Type B pancreatic cell (in vitro differentiated cells): ENCODE data around the gene AR. TPM values are rescaled to one million over a fixed set of nuclear protein-coding genes. Genes with fewer than 3 reads are reported as not detected.

ENCODE experiments used
- DNase-seq: peaks from one replicate; pipeline ENCODE4 v3.0.0; 2021; ENCODE audit warnings: mixed read lengths; ENCODE audit not compliant: unreplicated experiment; ENCODE audit errors: extremely low spot score
- H3K27ac Mint-ChIP-seq: 2 replicates; pipeline ENCODE4 v1.8.0; 2021; ENCODE audit warnings: mild to moderate bottlenecking, mixed read lengths
- H3K27me3 Mint-ChIP-seq: 2 replicates; pipeline ENCODE4 v1.8.0; 2021; ENCODE audit warnings: mixed read lengths
- H3K36me3 Mint-ChIP-seq: 2 replicates; pipeline ENCODE4 v1.8.0; 2021; ENCODE audit warnings: mixed read lengths
- H3K4me1 Mint-ChIP-seq: one replicate; pipeline ENCODE4 v1.8.0; 2021; ENCODE audit warnings: mixed read lengths; ENCODE audit not compliant: unreplicated experiment
- H3K4me3 Mint-ChIP-seq: 2 replicates; pipeline ENCODE4 v1.8.0; 2021; ENCODE audit warnings: mild to moderate bottlenecking, mixed read lengths
- H3K9me3 Mint-ChIP-seq: 2 replicates; pipeline ENCODE4 v1.8.0; 2021; ENCODE audit warnings: mixed read lengths
- CTCF ChIP-seq: fragments of 200-600 bp; sonication (generic); conservative IDR thresholded peaks from 2 replicates; pipeline ENCODE4 v1.5.0; 2021; ENCODE audit warnings: antibody characterized with exemption, mild to moderate bottlenecking
- total RNA-seq: library from RNA; stranded (reverse); gene quantifications from 2 replicates; pipeline ENCODE4 v1.2.1, GENCODE V29; 2021; ENCODE audit warnings: low replicate concordance

The AR gene
- total RNA-seq, 1 donor from 2014 or later = 1.5 TPM

- TF ChIP-seq CTCF = no peak
- Mint-ChIP-seq H3K9me3 (no peaks in the 10 kb centered on the region), H3K4me1 (no peaks in the 10 kb centered on the region), H3K27me3 (no peaks in the 10 kb centered on the region), H3K4me3 (no peak overlapping the region), H3K36me3 (no peaks in the 10 kb centered on the region), H3K27ac (no peak overlapping the region)
- DNase-seq = no peak
These were observed 180.7 kb downstream of the AR start for GRCh38 chrX:67724359-67725110.

GRCh38 chrX:67725471-67725870, 181.7 kb downstream of the AR start:
- DNase-seq = no peak
- Mint-ChIP-seq H3K9me3 (no peaks in the 10 kb centered on the region), H3K27ac (no peak overlapping the region), H3K4me1 (no peaks in the 10 kb centered on the region), H3K36me3 (no peaks in the 10 kb centered on the region), H3K4me3 (no peak overlapping the region), H3K27me3 (no peaks in the 10 kb centered on the region)
- no peak for TF ChIP-seq CTCF

- Mint-ChIP-seq H3K9me3 (no peaks in the 10 kb centered on the region), H3K4me1 (no peaks in the 10 kb centered on the region), H3K27me3 (no peaks in the 10 kb centered on the region), H3K4me3 (no peak overlapping the region), H3K27ac (no peak overlapping the region), H3K36me3 (no peaks in the 10 kb centered on the region)
- no peak for DNase-seq
- TF ChIP-seq CTCF = no peak
These were observed 182.2 kb downstream of the AR start for GRCh38 chrX:67726018-67726417.

- H3K27me3 Mint-ChIP-seq = no peaks in the 10 kb centered on the region
- no peaks in the 10 kb centered on the region for H3K4me1 Mint-ChIP-seq
- no peak overlapping the region for H3K4me3 Mint-ChIP-seq
- no peak overlapping the region for H3K27ac Mint-ChIP-seq
- no peak for DNase-seq
- TF ChIP-seq CTCF = no peak
- no peaks in the 10 kb centered on the region for H3K9me3 Mint-ChIP-seq
- H3K36me3 Mint-ChIP-seq = no peaks in the 10 kb centered on the region
These were observed 183.8 kb downstream of the AR start for GRCh38 chrX:67727576-67727975.

GRCh38 chrX:67730296-67730695, 186.5 kb downstream of the AR start:
- Mint-ChIP-seq H3K36me3 (no peaks in the 10 kb centered on the region), H3K4me3 (no peak overlapping the region), H3K27me3 (no peaks in the 10 kb centered on the region), H3K27ac (no peak overlapping the region), H3K9me3 (no peaks in the 10 kb centered on the region), H3K4me1 (no peaks in the 10 kb centered on the region)
- no peak for TF ChIP-seq CTCF
- no peak for DNase-seq

GRCh38 chrX:67731061-67731460, 187.2 kb downstream of the AR start:
- Mint-ChIP-seq H3K27me3 (no peaks in the 10 kb centered on the region), H3K36me3 (no peaks in the 10 kb centered on the region), H3K9me3 (no peaks in the 10 kb centered on the region), H3K4me1 (no peaks in the 10 kb centered on the region), H3K27ac (no peak overlapping the region), H3K4me3 (no peak overlapping the region)
- DNase-seq = no peak
- no peak for TF ChIP-seq CTCF
